ENCODE data around the gene PPM1M.

The PPM1M gene

DNA sequence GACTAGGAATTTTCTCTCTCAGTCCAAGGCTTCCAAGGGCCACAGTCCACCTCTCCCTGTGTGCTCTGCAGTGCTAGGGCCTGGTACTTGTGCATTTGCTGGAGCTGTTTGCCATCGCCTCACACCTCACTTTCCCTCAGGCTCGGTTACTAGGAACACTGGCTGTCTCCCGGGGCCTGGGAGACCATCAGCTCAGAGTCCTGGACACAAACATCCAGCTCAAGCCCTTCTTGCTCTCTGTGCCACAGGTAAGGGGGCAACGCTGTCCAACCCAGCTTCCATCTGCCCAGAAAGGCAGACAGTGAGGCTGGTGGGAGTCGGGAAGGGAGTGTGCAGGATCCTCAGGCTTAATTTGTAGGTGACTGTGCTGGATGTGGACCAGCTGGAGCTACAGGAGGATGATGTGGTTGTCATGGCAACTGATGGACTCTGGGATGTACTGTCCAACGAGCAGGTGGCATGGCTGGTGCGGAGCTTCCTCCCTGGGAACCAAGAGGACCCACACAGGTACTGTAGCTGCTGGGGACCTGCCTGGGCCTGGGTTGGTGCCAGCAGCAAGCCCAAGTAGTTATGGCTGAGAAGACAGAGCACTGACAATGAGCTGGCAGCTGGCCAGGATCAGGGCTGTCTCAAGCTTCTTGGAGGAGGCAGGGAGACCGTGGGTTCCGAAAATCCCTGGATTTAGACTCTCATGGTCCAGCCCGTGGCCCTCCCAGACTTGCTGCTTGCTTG is 3.4 kb downstream of the PPM1M start:
- Histone ChIP-seq H4K8ac (ENCODE audit: low read depth, low read length) (no peak overlapping the region), H3K9ac (ENCODE audit: low read length) (no peak overlapping the region), H2AFZ (ENCODE audit: insufficient read depth, low read length, poor library complexity) (no peak overlapping the region), H3K9me3 (ENCODE audit: insufficient read depth, low read depth, low read length) (peaks cover 4% of the 10 kb centered on the region), H3K36me3 (ENCODE audit: control insufficient read depth in 1 of 2, insufficient read depth in 2 of 2, low read length in 2 of 2) (peaks cover 31 to 44% of the 10 kb centered on the region in 2 experiments), H3K4me1 (ENCODE audit: control insufficient read depth in 1 of 2, insufficient read depth in 2 of 2, low read length in 2 of 2) (peaks cover 17 to 20% of the 10 kb centered on the region in 2 experiments), H2BK12ac (ENCODE audit: low read length) (no peak overlapping the region), H4K12ac (ENCODE audit: low read depth, low read length) (no peak overlapping the region), H4K91ac (ENCODE audit: low read depth, low read length) (no peak overlapping the region), H3K79me1 (ENCODE audit: low read length) (peaks cover 6% of the 10 kb centered on the region), H3K4me3 (ENCODE audit: low read depth, low read length) (no peak overlapping the region), H3K79me2 (ENCODE audit: control insufficient read depth, insufficient read depth, low read length, poor library complexity) (no peaks in the 10 kb centered on the region), H3K27ac (ENCODE audit: low read depth, low read length) (no peak overlapping the region), H2BK5ac (ENCODE audit: low read depth, low read length, poor library complexity) (no peak overlapping the region), H2BK120ac (ENCODE audit: insufficient read depth, low read length, poor library complexity) (no peak overlapping the region), H3K23ac (ENCODE audit: low read length) (no peak overlapping the region), H3K18ac (ENCODE audit: low read length) (no peak overlapping the region), H3K4ac (ENCODE audit: low read depth, low read length) (no peak overlapping the region), H2AK5ac (ENCODE audit: low read length) (no peak overlapping the region), H3K14ac (ENCODE audit: low read length) (no peak overlapping the region), H3K4me2 (ENCODE audit: low read length) (no peak overlapping the region), H3K27me3 (ENCODE audit: insufficient read depth, low read length) (no peaks in the 10 kb centered on the region)
- no peak for DNase-seq
- WGBS (ENCODE audit: extremely low coverage, insufficient coverage, insufficient read length): no CpG with 5 or more reads among the region's 10 CpGs

DNA sequence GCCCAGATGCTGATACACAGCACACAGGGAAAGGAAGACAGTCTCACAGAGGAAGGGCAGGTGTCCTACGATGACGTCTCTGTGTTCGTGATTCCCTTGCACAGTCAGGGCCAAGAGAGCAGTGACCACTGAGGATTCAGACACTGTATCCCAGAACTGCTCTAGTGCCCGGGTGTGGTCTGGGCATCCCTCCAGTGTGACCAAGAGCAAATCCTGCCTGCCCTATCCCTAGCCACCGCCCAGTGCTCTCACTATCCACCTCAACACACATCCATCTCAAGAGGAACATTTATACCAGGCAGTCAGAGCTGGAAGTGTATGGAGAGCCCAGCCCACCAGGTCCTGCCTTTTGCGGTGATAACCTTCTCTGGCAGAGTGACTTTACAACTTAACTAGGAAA is 4.1 kb downstream of the PPM1M start:
- no peak overlapping the region for H3K4ac ChIP-seq (ENCODE audit: low read depth, low read length)
- no peak overlapping the region for H4K8ac ChIP-seq (ENCODE audit: low read depth, low read length)
- DNase-seq: no peak
- no CpG with 5 or more reads among the region's 6 CpGs for WGBS (ENCODE audit: extremely low coverage, insufficient coverage, insufficient read length)
- no peak overlapping the region for H3K14ac ChIP-seq (ENCODE audit: low read length)
- no peak overlapping the region for H3K4me2 ChIP-seq (ENCODE audit: low read length)
- H3K9ac ChIP-seq (ENCODE audit: low read length): no peak overlapping the region
- H4K12ac ChIP-seq (ENCODE audit: low read depth, low read length): no peak overlapping the region
- peaks cover 2% of the 10 kb centered on the region for H3K9me3 ChIP-seq (ENCODE audit: insufficient read depth, low read depth, low read length)
- H3K23ac ChIP-seq (ENCODE audit: low read length): no peak overlapping the region
- H3K18ac ChIP-seq (ENCODE audit: low read length): no peak overlapping the region
- no peaks in the 10 kb centered on the region for H3K27me3 ChIP-seq (ENCODE audit: insufficient read depth, low read length)
- peaks cover 6% of the 10 kb centered on the region for H3K79me1 ChIP-seq (ENCODE audit: low read length)
- no peak overlapping the region for H3K27ac ChIP-seq (ENCODE audit: low read depth, low read length)
- no peak overlapping the region for H2BK120ac ChIP-seq (ENCODE audit: insufficient read depth, low read length, poor library complexity)
- no peak overlapping the region for H2BK5ac ChIP-seq (ENCODE audit: low read depth, low read length, poor library complexity)
- peaks cover 11 to 14% of the 10 kb centered on the region in 2 experiments for H3K4me1 ChIP-seq (ENCODE audit: control insufficient read depth in 1 of 2, insufficient read depth in 2 of 2, low read length in 2 of 2)
- H2AK5ac ChIP-seq (ENCODE audit: low read length): no peak overlapping the region
- no peak overlapping the region for H2BK12ac ChIP-seq (ENCODE audit: low read length)
- no peak overlapping the region for H4K91ac ChIP-seq (ENCODE audit: low read depth, low read length)
- no peak overlapping the region for H2AFZ ChIP-seq (ENCODE audit: insufficient read depth, low read length, poor library complexity)
- H3K79me2 ChIP-seq (ENCODE audit: control insufficient read depth, insufficient read depth, low read length, poor library complexity): no peaks in the 10 kb centered on the region
- no peak overlapping the region for H3K4me3 ChIP-seq (ENCODE audit: low read depth, low read length)
- peaks cover 36 to 48% of the 10 kb centered on the region in 2 experiments for H3K36me3 ChIP-seq (ENCODE audit: control insufficient read depth in 1 of 2, insufficient read depth in 2 of 2, low read length in 2 of 2)

DNA sequence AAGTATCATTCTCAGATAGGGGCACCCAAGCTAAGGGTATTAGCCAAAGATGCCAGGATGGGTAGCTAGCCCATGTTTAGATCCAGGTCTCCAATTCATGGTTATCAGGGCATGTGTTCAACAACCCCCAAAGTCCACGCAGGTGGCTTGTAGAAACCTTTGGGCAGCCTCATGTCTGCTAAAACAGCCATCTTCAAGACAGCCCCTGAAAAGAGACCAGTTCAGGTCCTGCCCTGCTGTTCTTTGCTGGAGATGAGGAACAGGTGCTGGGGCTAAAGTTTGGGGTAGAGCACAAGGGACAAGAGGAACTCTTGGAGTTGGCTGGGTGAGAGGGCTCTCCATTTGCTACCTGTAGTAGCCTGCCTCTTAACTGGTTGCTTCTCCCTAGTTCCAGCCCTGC is 4.6 kb downstream of the PPM1M start:
- Histone ChIP-seq H4K12ac (ENCODE audit: low read depth, low read length) (no peak overlapping the region), H3K4ac (ENCODE audit: low read depth, low read length) (no peak overlapping the region), H4K91ac (ENCODE audit: low read depth, low read length) (no peak overlapping the region), H3K18ac (ENCODE audit: low read length) (no peak overlapping the region), H2AK5ac (ENCODE audit: low read length) (no peak overlapping the region), H3K4me1 (ENCODE audit: control insufficient read depth in 1 of 2, insufficient read depth in 2 of 2, low read length in 2 of 2) (peaks cover 7 to 10% of the 10 kb centered on the region in 2 experiments), H3K4me3 (ENCODE audit: low read depth, low read length) (no peak overlapping the region), H3K4me2 (ENCODE audit: low read length) (no peak overlapping the region), H3K9ac (ENCODE audit: low read length) (no peak overlapping the region), H2BK12ac (ENCODE audit: low read length) (no peak overlapping the region), H2BK5ac (ENCODE audit: low read depth, low read length, poor library complexity) (no peak overlapping the region), H2BK120ac (ENCODE audit: insufficient read depth, low read length, poor library complexity) (no peak overlapping the region), H4K8ac (ENCODE audit: low read depth, low read length) (no peak overlapping the region), H3K14ac (ENCODE audit: low read length) (no peak overlapping the region), H3K79me2 (ENCODE audit: control insufficient read depth, insufficient read depth, low read length, poor library complexity) (no peaks in the 10 kb centered on the region), H3K23ac (ENCODE audit: low read length) (no peak overlapping the region), H3K9me3 (ENCODE audit: insufficient read depth, low read depth, low read length) (no peaks in the 10 kb centered on the region), H3K27ac (ENCODE audit: low read depth, low read length) (no peak overlapping the region), H3K79me1 (ENCODE audit: low read length) (peaks cover 6% of the 10 kb centered on the region), H3K36me3 (ENCODE audit: control insufficient read depth in 1 of 2, insufficient read depth in 2 of 2, low read length in 2 of 2) (peaks cover 38 to 51% of the 10 kb centered on the region in 2 experiments), H2AFZ (ENCODE audit: insufficient read depth, low read length, poor library complexity) (no peak overlapping the region), H3K27me3 (ENCODE audit: insufficient read depth, low read length) (no peaks in the 10 kb centered on the region)
- no CpG with 5 or more reads among the region's 1 CpG for WGBS (ENCODE audit: extremely low coverage, insufficient coverage, insufficient read length)
- no peak for DNase-seq

DNA sequence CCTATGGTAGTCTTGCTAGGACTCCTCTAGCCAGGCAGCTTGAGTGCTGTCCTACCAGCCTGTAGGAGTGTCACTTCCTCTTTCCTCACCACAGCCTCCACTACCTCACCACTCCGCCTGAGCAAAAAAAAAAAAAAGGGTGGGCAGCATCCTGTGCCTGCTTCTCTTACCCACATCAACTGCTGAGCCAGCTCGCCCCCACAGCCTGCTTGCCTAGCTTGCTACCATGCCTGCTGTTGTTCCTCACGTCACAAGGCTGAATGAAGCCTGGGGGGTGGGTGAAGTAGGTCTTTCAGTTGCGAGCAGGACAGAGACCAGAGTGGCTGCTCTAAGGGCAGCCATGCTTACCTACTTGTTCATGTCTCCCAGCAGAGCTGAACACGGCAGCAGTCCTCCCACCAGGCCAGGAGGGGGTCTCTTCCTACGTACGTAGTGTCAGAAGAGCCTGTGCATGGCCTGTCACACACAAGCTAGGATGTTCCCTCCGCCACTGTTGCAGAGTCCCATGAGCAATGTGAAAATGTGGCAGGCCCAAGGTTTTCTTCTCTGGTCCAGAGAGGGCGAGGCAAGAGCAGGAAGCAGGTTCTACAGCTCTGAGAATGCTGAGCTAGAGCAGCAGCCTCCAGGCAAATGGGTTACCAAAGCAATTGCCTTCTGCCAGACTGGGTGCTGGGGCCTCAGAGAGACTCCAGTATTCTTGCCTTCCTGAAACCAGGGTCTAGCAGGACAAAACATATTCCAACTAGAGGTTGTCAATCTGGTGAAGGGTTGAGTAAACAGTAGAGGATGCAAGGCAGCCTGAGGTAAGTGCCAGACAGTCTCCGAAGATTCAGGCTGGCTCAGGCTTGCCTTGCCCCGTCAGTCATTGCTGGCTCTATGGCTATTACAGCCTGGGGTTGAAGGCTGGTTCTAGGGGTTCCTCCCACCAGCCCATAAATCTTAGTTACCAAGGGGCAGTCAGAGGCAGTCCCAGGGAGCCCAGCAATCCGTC is 8.1 kb downstream of the PPM1M start:
- no peaks in the 10 kb centered on the region for H3K27me3 ChIP-seq (ENCODE audit: insufficient read depth, low read length)
- no CpG with 5 or more reads among the region's 12 CpGs for WGBS (ENCODE audit: extremely low coverage, insufficient coverage, insufficient read length)
- H3K14ac ChIP-seq (ENCODE audit: low read length): no peak overlapping the region
- H3K79me2 ChIP-seq (ENCODE audit: control insufficient read depth, insufficient read depth, low read length, poor library complexity): no peaks in the 10 kb centered on the region
- H3K4ac ChIP-seq (ENCODE audit: low read depth, low read length): no peak overlapping the region
- no peak overlapping the region for H2AFZ ChIP-seq (ENCODE audit: insufficient read depth, low read length, poor library complexity)
- no peak overlapping the region for H3K9ac ChIP-seq (ENCODE audit: low read length)
- H2BK5ac ChIP-seq (ENCODE audit: low read depth, low read length, poor library complexity): no peak overlapping the region
- H3K4me3 ChIP-seq (ENCODE audit: low read depth, low read length): no peak overlapping the region
- H3K18ac ChIP-seq (ENCODE audit: low read length): peak overlapping the region; percentile 7
- no peak overlapping the region for H2BK12ac ChIP-seq (ENCODE audit: low read length)
- H2AK5ac ChIP-seq (ENCODE audit: low read length): no peak overlapping the region
- H4K12ac ChIP-seq (ENCODE audit: low read depth, low read length): no peak overlapping the region
- H3K79me1 ChIP-seq (ENCODE audit: low read length): no peaks in the 10 kb centered on the region
- H3K9me3 ChIP-seq (ENCODE audit: insufficient read depth, low read depth, low read length): no peaks in the 10 kb centered on the region
- no peak overlapping the region for H2BK120ac ChIP-seq (ENCODE audit: insufficient read depth, low read length, poor library complexity)
- H4K91ac ChIP-seq (ENCODE audit: low read depth, low read length): no peak overlapping the region
- no peak overlapping the region for H3K4me2 ChIP-seq (ENCODE audit: low read length)
- peaks cover 55 to 85% of the 10 kb centered on the region in 2 experiments for H3K36me3 ChIP-seq (ENCODE audit: control insufficient read depth in 1 of 2, insufficient read depth in 2 of 2, low read length in 2 of 2)
- H3K27ac ChIP-seq (ENCODE audit: low read depth, low read length): no peak overlapping the region
- H4K8ac ChIP-seq (ENCODE audit: low read depth, low read length): no peak overlapping the region
- no peaks in the 10 kb centered on the region for H3K4me1 ChIP-seq (ENCODE audit: control insufficient read depth in 1 of 2, insufficient read depth in 2 of 2, low read length in 2 of 2)
- no peak for DNase-seq
- H3K23ac ChIP-seq (ENCODE audit: low read length): no peak overlapping the region
